Kidney tubule cell (primary cell): ENCODE measurements around the gene CTNND2.

Experiments
- DNase-seq: peaks from one replicate; pipeline ENCODE4 v3.0.0-alpha.2; 2018; ENCODE audit warnings: low spot score

CTNND2 gene

DNA sequence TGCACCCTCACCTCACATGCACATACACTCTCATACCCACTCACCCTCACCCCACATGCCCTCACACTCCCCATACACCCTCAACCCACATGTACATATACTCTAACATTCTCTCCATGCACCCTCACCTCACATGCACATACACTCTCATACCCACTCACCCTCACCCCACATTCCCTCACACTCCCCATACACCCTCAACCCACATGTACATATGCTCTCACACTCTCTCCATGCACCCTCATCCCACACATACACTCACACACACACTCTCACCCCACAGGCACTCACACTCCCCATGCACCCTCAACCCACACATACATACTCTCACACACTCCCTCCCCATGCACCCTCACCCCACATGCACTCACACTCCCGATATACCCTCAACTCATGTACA is 593.0 kb downstream of the CTNND2 start:
- DNase-seq: no peak

GRCh38 chr5:11310158-11310557 is 594.1 kb downstream of the CTNND2 start:
- no peak for DNase-seq

GRCh38 chr5:11306365-11306764 is 597.9 kb downstream of the CTNND2 start:
- no peak for DNase-seq

DNA sequence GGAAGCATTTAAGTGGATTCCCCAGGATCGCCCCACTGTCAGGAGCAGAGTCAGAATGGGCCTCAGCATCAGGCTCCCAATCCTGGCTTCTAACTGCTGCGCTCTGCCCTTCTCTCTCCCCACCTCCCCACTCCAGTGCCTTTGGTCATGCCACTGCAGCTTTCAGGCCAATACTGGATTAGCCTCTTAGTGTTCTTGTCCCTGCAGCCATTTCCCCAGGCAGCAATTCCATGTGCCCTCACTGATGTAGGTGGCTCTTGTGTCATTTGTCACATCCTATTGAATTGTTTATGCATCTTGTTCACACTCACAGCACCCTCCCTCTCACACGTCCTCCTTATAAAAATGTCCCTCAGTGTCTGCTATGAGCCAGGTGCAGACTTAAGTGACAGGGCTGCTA is 599.0 kb downstream of the CTNND2 start:
- no peak for DNase-seq

- DNase-seq: no peak
Observed at GRCh38 chr5:11304641-11305040, 599.6 kb downstream of the CTNND2 start.

- DNase-seq: no peak
Observed at GRCh38 chr5:11302663-11303062, 601.6 kb downstream of the CTNND2 start.

- no peak for DNase-seq
Observed at GRCh38 chr5:11301171-11301570, 603.1 kb downstream of the CTNND2 start.

- no peak for DNase-seq
Observed at GRCh38 chr5:11300736-11301135, 603.5 kb downstream of the CTNND2 start.

GRCh38 chr5:11298877-11299276 is 605.4 kb downstream of the CTNND2 start:
- no peak for DNase-seq

DNA sequence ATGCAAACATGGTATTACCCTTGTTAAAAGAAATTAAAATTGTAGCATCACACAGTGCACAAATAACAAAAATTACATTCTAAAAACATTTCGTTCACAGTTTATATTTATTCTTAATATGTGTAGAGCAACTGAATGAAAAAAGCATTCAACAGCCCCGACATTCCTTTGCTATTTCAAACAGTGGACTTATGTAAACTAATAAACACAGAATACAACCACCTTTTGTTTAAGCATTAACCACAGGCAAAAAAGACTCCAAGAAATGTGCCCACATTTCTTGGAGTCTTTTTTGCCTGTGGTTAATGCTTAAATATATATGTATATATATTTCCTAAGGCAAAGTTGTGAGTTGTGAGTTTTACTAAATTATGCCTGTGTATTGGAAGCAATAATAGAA is 610.7 kb downstream of the CTNND2 start:
- no peak for DNase-seq

DNA sequence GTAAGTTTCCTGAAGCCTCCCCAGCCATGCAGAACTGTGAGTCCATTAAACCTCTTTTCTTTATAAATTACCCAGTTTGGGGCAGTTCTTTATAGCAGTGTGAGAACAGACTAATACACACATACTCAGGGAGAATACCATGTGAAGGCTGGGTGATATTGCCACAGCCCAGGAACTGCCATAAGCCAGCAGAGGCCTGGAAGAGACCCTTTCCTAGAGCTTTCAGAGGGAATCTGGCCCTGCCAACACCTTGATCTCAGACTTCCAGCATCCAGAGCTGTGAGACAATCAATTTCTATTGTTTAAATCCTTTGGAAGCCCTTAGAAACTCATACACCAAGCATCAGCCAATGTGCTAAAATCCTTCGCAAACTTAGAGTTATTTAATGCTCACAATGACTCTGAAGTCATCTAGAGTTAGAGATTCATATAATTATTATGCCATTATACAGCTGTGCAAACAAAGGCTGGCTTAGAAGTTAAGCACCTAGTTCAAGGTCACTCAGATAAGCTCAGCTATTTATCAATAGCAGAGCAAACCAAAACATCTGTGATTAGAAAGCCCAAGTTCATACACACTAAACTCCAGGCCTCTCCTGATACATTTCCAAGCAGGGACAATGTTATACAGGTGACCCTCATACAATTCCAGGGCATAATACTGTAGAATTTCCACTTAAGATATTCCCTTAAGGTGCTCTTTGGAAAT is 611.4 kb downstream of the CTNND2 start:
- DNase-seq: no peak

DNA sequence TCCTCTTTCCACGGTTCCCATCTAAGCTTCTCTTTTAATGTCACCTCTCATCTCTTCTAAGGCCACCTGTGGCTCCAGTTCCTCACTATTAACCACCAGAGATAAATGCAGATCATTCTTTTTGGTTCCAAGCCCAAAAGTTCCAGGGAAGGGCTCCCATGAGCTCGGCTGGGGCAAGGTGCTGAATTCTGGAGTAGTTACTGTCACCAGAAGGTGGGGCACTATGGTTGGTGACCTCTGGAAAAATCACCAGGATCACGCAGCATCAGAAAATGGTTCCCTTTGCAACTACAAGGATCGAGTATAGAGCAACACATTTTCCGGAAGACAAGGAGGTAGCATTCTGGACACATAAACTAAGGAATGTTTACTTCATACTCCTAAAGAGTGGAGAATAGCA is 614.5 kb downstream of the CTNND2 start:
- DNase-seq: no peak

GRCh38 chr5:11289208-11289607 is 615.0 kb downstream of the CTNND2 start:
- no peak for DNase-seq

- no peak for DNase-seq
Observed at GRCh38 chr5:11281842-11282241, 622.4 kb downstream of the CTNND2 start.

- no peak for DNase-seq
Observed at GRCh38 chr5:11277323-11277722, 626.9 kb downstream of the CTNND2 start.

- DNase-seq: no peak
Observed at GRCh38 chr5:11273180-11273903, 630.9 kb downstream of the CTNND2 start.

DNA sequence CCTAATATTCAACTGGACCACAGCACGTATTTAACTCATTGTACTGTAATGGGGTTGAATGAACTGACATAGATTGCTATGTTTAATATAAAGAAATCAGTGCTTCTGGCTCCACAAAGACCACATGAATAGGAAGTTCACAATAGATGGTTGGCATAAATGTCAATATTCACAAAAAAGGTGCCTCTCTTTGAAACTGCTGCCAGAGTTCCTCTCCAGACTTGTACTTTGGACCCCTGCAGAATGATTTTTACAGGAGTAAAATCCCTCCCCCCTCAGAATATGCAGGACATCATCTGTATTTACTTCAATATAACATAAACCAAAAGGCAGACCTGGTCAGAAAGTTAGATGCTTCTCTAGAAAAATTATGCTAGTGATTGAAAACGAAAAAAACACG is 634.7 kb downstream of the CTNND2 start:
- no peak for DNase-seq

GRCh38 chr5:11268891-11269290 is 635.4 kb downstream of the CTNND2 start:
- DNase-seq: no peak

- DNase-seq: no peak
Observed at GRCh38 chr5:11266331-11266730, 637.9 kb downstream of the CTNND2 start.

- DNase-seq: no peak
Observed at GRCh38 chr5:11261241-11261640, 643.0 kb downstream of the CTNND2 start.

- no peak for DNase-seq
Observed at GRCh38 chr5:11258001-11258400, 646.2 kb downstream of the CTNND2 start.

GRCh38 chr5:11252523-11252922 is 651.7 kb downstream of the CTNND2 start:
- no peak for DNase-seq

GRCh38 chr5:11252075-11252474 is 652.2 kb downstream of the CTNND2 start:
- no peak for DNase-seq

DNA sequence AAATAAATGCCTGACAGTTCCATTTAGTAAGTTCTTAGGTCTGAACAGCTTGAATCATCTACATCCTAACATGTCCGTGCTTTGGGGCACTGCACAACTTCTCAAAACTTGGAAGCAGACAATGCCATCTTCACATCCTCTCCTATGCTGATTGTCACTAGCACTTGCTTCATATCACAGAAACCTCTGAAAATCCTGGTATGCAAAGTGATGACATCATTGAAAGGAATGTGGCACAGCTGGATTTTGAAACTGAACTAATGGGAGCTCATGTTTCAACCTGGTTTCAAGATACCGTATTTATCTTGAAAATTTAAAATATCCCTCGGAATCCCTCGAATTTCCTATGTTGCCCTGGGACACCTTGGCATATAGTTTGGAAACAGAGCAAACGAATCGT is 653.0 kb downstream of the CTNND2 start:
- peak; percentile 75 for DNase-seq
